Left renal cortex interstitium (tissue), 4 donors: Measurements from ENCODE around the gene CIB2. TPM values are rescaled to one million over a fixed set of nuclear protein-coding genes. Genes with fewer than 3 reads are reported as not detected.
"Not testable (repeated sequence)": the region's sequence is repeated elsewhere in the genome, so short reads cannot be mapped to it uniquely, and the experiment has no call there.

Source experiments
- DNase-seq, 4 donors: peaks; one replicate each; pipeline ENCODE4 v3.0.0-alpha.2; 2013; ENCODE audit warnings: low read depth in 4 of 4, low spot score in 2 of 4, missing footprints in 1 of 4
- polyA plus RNA-seq, 4 donors: library from polyadenylated mRNA; unstranded; fragments of 120-200 nt; gene quantifications; one replicate each; pipeline ENCODE4 v1.2.1, GENCODE V29; 2013; ENCODE audit not compliant: insufficient read length in 4 of 4

CIB2 gene
- 10 to 100 TPM; 29.6 to 34.2 (median 31.5) TPM for polyA plus RNA-seq

DNA sequence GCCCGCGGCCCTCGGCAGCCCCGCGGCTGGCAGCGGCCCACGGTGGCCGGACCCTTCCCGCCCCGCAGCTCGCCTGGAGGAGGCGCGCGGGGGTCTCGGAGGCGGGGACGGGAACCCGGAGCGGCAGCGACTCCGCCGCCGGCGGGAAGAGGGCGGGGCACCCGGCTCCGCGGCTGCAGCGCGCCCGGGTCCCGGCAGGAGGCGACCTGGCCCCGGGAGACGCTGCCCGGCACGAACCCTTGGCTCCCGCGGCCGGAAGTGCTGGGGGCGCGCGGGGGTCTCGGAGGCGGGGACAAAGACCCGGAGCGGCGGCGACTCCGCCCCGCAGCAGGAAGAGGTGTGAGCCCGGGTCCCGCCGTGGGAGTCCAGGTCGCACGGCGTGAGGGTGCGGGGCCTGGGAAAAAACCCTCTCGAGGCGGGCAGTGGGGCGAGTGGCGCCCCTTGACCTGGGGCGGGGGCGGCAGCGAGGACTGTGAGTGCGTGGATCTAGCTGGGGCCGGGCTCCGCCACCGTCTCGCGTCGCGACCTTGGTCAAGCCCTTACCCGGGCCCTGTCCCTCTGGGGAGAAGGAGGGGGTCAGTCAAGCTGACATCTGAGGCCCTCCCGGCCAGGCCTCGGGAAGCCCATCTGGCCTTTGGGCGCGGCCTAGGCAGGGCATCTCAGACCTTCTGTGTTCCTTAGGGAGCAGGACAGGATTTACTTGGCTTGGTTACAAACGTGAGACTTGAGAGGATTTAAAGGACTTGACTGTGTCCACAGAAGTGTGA is at the start of gene CIB2:
TSS of gene CIB2 (minus strand) at position 151 of the 767 bp plus-strand sequence. CDS start 230 bp downstream, outside the sequence.
- DNase-seq = peak in 2 of 4 donors; percentile 68 to 73

DNA sequence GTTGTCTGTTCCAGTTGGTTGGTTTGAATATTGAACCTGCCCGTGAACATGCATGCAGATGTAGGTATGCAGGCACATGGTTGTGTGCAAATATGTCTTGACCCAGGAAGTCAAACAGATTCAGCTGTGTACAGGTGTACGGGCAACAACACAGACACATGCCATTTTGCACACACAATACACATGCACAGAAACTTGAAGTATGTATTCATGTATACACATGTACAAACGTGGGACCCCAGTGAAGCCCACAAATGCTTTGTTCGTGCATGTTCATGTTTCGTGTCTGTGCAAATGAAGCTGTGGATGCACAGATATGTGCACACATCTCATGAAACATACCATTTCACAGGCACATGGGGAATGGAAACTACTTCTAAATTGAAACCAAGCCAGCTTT is 48.7 kb upstream of the CIB2 start:
- no peak for DNase-seq

DNA sequence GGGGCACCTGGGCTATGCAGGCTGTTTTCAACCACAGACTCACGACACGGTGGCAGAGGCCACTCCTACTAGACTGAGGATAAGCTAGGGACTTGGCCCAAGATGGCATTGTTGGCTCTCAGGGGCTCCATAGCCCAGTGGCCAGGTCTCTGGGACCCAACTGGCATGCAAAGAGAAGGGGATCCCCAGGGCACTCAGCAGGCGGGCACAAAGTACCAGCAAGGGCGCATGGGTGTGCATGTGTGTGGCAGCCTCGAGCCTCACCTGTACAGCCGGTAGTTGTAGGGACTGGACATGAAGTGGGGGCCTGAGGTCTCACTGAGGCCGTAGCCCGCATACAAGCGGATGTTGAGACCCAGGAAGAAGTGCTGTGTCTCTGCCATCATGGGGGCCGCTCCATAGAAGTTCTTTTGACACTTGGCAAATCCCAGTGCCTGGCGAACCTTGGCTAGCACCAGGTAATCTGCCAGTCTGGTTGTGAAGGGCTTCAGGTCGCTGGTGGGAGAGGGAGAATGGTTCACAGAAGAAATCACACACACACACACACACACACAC is 48.1 kb upstream of the CIB2 start:
- DNase-seq = no peak

DNA sequence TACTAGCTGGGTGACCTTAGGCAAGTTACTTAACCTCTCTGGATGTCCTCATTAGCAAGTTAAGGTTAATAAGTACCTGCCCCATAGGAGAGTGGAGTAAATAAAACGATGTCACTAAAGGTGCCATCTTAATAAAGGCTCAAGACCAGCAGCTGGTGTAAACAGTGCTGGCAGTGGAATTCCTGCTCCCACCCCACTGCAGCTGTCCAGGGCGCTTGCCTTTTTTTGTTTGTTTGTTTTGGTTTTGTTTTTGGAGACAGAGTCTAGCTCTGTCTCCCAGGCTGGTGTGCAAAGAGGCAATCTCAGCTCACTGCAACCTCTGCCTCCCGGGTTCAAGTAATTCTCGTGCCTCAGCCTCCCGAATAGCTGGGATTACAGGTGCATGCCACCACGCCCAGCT is 46.8 kb upstream of the CIB2 start:
- no peak for DNase-seq

DNA sequence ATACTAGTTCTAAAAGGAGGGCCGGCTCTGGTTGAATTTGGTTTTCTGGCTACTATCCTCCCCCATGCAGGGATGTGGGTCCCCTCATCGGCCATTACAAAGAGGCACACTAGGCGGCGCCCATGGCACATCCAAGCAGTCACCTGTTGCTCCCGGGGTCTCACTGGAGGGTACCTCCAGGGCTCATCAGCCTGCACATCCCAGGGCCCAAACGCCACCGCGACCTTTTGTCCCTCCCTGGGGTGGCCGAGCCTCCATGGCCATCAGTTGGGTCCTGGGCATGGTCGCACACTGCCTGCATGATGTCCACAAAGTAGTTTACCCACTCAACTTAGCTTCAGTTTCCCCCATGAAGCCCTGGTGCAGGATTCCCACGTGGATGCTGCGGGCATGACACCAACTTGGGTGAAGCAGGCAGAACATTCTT is 46.2 kb upstream of the CIB2 start:
- peak in 2 of 4 donors; percentile 3 to 4 for DNase-seq

DNA sequence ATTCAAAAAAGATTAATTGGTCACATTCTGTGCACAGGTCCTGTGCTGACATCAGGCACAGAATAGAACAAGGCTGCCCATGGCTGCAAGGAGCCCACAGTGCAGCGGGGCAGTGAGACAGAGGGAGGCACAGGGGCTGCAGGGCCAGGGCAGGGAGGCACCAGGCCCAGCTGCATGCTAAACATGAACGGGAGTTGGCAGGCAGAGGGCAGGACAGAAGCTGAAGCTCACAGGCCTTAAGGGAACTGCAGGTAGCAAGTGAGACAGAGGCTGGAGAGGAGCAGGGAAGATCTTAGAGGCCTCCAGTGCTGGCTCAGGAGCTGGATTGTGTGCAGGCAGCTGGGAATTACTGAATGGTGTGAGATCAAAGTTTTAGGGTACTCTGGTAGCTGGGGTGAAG is 44.1 kb upstream of the CIB2 start:
- no peak for DNase-seq

DNA sequence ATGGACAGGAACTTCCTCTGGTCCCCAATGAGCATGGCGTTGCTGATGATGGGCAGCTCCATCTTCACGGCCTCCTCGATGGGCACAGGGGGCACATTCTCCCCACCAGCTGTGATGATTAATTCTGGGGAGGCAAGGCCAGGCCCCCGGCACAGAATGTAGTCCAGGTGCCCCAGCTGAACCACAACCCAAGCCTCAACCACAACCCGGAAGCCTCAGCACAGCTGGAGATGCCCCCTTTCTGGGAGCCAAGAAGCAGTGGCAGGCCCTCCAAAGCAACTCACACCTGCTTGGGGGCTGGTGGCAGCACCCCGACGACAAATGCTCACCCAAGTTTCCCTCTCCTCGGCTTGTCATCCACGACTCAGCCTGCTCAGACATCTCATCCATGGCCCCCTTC is 43.2 kb upstream of the CIB2 start:
- DNase-seq = no peak

DNA sequence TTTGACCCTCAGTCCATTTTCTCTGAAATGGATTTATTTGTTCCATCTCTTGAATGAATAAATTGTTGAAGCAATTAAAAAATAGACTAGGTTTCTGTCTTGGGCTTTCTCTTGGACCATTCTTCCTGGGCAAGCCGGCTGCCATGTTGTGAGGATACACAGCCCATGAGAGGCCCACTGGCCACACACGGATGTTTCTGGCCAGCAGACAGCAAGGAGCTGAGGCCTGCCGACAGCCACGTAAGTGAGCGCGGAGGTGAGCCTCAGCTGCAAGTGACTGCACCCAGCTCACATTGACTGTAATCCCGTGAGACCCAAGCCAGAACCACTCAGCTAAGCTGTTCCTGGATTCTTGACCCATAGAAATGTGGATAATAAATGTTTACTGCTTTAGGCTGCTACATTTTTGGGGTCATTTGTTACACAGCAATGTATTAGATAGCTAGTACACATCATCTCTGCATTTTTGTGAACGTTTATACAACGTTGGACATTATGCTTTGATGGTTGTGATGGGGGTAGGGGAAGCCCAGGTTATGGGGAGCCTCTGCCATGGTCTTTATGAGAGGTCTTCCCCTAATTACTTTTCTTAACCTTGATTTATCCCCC is 40.7 kb upstream of the CIB2 start:
- DNase-seq = no peak

DNA sequence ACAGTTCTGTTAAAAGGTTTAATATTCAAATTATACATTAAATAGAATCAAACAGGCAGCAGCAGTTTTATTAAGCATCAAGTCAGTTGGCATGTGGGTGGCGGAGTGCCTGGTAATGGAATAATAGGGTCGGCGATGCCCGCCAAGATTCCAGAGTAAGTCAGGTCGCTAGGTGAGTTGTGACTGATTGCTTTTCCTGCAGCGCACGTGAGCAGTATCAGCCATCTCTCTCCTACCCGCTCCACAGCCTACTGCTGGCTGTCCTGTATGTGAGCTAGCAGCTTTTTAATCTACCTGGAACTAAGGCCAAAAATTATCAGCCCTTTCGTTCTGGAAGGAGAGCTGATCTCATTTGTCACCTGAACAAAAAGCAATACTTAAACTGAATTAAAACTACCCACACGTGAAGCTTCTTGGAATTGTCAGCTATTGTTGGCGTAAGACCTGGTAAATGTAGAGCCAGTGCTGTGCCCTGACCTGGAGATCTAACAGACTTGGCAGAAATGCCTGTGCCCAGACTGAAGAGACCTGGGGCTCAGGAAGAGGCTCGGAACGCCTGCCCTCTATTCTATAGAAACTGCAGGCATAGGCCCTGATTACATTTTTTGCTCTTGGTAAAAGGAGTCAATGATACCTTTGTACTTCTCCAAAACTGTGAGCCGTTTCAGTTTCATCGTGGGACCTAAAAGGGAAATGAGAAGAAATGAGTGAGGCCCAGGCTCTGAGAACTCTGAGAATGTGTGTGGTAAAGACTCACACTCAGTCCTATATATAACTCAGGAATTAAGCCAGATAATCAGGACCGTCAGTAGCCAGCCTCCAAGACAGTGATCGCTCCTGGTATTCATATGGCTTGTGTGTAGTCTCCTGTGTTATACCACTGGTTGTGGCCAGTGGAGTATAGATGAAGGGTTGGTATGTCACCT is 39.9 kb upstream of the CIB2 start:
- no peak for DNase-seq

DNA sequence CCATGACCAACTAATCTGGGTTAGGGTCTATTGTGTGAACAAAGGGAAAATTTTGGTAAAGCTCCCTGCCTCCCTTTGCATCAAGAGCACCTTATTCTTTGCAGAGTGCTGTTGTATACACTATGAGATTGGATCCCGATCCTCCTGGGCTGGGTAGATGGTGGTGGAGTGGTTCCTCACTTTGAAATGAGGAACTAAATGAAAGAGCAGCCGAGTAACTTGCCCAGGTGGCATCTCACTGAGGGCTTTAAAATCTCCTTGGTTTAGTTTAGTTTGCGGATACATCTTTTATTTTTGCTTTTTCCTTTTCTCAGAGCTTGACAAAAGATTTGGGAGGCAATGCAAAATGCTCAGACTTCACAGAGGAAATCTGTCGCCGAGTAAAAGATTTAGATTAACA is 37.4 kb upstream of the CIB2 start:
- DNase-seq = no peak

DNA sequence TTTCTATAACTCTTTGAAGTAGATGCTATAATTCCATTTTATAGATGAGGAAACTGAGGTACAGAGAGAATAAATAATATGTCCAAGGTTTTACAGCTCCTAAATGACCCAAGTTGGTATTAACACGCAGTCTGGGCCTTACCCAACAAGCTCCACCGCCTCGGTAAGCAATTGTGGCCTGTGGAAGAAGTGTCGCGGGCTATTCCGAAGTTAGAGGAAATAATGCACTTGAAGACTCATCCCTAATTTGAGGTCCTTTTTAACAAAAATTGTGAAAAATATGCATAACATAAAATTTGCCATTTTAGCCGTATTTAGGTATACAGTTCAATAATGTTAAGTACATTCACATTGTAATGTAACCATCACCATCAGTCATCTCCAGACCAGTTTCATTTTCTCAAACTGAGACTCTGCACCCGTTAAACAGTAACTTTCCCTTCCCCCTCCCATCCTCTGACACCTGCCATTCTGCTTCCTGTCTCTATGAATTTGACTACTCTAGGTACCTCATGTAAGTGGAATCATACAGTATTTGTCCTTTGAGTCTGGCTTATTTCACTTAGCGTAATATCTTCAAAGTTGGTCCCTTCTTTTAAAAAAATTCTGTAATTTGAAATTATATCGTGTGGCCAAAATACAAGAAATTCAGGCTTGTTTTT is 36.1 kb upstream of the CIB2 start:
- DNase-seq = no peak

DNA sequence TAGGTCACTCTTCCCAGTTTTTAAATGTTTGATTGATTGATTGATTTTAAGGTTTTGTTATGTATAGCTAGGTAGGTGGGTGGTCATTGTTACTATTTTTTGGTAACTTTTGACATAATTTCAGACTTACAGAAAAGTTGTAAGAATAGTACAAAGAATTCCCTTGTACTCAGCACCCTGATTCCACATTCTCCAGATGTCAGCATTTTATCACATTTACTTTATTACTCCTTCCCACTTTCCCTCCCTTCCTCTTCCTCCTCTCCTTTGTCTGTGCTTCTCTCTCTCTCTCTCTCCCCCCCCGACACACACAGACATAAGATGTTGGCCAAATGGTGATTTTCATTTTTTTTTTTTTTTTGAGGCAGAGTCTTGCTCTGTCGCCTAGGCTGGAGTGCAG is 32.8 kb upstream of the CIB2 start:
- no peak for DNase-seq

DNA sequence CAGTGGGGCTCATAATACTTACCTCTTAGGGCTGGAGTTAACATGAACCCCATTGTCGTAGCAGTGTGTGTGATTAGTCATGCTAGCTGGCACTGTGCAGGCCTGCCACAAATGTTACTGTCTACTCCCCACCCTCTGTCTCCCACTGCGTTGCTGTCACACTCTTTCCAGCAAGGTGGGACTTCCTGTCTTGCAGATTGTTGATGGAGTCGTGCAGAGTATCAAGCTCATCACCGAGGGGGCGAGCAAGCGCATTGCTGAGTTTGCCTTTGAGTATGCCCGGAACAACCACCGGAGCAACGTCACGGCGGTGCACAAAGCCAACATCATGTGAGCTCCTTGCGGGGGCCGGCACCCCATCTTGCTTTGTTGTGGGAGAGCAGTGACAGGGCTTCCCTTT is 30.8 kb upstream of the CIB2 start:
- no peak for DNase-seq

DNA sequence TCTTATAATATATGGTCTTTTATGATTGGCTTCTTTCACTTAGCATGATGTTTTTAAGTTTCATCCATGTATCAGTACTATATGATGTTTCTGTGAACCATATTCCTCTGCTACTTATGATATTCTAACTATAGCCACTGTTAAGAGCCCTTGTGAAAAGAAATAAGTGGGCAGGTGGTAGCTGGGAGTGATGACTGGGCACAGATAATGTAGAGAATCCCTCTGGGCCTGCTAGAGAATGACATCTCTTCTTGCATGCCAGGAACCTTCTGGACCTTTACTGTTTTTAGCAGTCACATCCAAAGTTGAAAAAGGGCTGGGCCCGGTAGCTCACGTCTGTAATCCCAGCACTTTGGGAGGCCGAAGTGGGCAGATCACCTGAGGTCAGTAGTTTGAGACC is 28.1 kb upstream of the CIB2 start:
- no peak for DNase-seq

DNA sequence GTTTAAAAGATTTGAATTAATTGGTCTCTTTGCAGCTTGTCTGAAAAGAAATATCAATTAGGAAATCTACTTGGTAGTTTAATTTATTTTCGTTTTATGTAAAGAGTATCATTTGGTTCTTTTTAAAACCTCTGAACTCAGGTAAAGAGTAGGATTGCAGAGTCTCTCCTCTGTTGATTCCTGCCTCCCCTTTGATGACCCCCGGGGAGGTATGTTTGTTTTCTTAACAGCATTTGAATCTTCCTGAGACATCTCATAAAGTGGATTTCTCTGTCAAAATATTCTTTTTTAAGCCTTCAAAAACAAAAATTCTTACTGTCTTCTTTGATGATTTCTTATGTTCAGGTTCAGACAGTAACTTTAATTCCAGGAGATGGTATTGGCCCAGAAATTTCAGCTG is 26.0 kb upstream of the CIB2 start:
- no peak for DNase-seq

DNA sequence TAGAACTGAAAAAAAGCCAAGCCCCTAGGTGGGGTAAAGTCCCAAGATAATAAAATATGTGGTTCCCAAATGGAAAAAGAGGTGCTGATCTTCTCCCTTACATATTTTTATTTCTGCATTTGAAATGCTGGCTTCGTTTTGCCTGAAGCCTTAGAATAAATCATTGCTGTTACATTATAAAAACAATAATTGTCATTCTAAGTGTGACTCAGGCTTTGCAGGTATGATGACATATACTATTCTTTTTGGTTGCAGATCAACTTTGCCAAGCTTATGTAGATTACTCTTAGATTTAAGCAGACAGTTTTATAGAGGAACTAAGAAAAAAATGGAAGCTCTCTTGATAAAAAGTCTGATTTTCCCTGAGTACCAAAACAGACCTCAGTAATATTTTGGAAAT is 25.4 kb upstream of the CIB2 start:
- DNase-seq = no peak

DNA sequence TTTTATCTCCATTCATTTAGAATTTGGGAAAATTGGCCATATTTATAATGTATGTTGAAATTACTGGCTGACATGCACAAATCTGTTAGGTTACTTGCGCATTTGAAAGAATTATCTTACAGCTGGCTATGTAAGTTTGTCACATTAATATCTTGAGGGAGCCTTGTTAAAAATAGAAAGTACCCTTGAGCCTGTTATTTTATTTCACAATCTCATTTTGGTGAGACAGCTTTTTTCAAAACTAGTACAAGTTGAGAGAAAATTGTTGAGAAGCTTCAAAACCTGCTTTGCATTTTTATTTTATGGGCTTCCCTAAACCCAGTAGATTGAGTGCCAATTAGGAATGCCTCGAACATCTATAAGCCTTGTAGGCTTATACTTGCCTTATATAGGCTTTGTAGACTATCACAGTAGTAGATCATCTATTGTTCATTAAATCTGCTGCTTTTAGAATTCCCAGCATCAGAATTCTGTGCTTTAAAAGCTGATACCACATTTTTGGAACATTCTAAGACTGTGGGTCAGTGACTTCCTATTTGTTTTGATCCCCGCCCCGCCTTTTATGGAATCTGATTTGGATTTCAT is 24.2 kb upstream of the CIB2 start:
- DNase-seq = no peak

DNA sequence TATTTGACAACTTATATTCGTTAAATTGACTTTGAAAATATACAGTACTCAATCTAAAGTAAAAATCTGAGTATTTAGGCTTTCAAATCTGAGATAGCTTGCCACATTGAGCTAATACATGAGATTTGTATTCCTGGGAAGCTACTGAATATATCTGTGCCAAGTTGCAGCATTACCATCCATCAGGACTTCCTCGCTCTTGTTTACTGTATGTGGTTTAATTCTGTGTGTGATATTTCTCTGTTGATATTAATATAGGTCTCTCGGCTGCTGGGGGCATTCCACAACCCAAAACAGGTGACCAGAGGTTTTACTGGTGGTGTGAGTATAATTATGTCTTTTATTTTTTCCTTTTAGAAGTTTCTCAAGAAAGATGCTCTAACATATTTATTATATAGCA is 23.7 kb upstream of the CIB2 start:
- no peak for DNase-seq

DNA sequence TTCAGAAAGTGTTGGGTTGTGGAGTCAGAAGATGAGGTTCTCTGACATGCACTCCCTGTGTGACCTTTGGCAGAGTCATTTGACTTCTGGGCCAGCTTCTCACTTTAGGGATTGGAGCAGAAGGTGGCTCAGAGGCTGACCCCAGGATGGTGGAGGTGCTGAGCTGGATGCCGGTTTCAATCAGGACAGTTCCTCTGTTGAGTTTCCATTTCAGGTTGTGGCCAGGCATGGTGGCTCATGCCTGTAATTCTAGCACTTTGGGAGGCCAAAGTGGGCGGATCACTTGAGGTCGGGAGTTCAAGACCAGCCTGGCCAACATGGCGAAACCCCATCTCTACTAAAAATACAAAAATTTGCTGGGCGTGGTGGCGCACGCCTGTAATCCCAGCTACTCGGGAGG is 19.8 kb upstream of the CIB2 start:
- not testable (repeated sequence) for DNase-seq
